Measurements from ENCODE around the gene CYB561D2. TPM values are rescaled to one million over a fixed set of nuclear protein-coding genes. Genes with fewer than 3 reads are reported as not detected.
A peak's percentile ranks its signal among the peaks of the same experiment; 100 is the strongest.

CYB561D2 gene
- polyA plus RNA-seq, 1 donor from 2014 or later = 21.2 TPM

DNA sequence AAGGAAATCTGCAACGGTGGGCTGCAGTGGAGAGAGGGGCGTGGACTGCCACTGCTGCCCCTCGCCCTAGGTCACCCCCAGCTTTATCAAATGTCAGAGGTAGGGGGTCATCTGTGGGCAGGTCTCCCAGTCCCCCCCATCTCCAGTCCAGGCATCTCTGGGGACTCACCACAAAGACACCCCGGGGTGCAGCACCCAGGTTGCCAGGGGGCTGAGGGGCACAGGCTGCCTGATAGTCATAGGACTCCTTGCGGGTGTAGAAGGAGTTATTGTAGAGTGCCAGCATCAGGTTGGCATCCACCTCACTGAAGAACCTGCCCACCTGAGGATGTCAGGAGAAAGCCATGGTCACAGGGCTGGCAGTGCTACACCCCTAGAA, 15.2 kb downstream of the CYB561D2 start:
- Histone ChIP-seq H3K9me3 (ENCODE audit: low read length) (no peaks in the 10 kb centered on the region), H3K27me3 (ENCODE audit: insufficient read depth, low read depth, low read length) (no peaks in the 10 kb centered on the region), H3K36me3 (ENCODE audit: insufficient read depth, low read length) (peaks cover 7% of the 10 kb centered on the region), H3K27ac (ENCODE audit: low read length) (no peak overlapping the region), H3K4me3 (ENCODE audit: low read length) (no peak overlapping the region), H4K20me1 (ENCODE audit: insufficient read depth) (no peaks in the 10 kb centered on the region), H3K9ac (ENCODE audit: low read length) (no peak overlapping the region), H3K4me2 (ENCODE audit: low read length) (no peak overlapping the region), H2AFZ (ENCODE audit: low read depth, low read length) (no peak overlapping the region), H3K9me2 (ENCODE audit: insufficient read depth, low read length) (no peaks in the 10 kb centered on the region), H3F3A (ENCODE audit: insufficient read depth, low read length, poor library complexity, severe bottlenecking) (no peaks in the 10 kb centered on the region), H3K79me2 (replicated peaks; ENCODE audit: insufficient read depth, low read length) (no peaks in the 10 kb centered on the region)
- TF ChIP-seq, protein P1, sequence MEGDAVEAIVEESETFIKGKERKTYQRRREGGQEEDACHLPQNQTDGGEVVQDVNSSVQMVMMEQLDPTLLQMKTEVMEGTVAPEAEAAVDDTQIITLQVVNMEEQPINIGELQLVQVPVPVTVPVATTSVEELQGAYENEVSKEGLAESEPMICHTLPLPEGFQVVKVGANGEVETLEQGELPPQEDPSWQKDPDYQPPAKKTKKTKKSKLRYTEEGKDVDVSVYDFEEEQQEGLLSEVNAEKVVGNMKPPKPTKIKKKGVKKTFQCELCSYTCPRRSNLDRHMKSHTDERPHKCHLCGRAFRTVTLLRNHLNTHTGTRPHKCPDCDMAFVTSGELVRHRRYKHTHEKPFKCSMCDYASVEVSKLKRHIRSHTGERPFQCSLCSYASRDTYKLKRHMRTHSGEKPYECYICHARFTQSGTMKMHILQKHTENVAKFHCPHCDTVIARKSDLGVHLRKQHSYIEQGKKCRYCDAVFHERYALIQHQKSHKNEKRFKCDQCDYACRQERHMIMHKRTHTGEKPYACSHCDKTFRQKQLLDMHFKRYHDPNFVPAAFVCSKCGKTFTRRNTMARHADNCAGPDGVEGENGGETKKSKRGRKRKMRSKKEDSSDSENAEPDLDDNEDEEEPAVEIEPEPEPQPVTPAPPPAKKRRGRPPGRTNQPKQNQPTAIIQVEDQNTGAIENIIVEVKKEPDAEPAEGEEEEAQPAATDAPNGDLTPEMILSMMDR (IDR thresholded peaks at IDR 0.05; ENCODE audit: poor library complexity, severe bottlenecking) = no peak

DNA sequence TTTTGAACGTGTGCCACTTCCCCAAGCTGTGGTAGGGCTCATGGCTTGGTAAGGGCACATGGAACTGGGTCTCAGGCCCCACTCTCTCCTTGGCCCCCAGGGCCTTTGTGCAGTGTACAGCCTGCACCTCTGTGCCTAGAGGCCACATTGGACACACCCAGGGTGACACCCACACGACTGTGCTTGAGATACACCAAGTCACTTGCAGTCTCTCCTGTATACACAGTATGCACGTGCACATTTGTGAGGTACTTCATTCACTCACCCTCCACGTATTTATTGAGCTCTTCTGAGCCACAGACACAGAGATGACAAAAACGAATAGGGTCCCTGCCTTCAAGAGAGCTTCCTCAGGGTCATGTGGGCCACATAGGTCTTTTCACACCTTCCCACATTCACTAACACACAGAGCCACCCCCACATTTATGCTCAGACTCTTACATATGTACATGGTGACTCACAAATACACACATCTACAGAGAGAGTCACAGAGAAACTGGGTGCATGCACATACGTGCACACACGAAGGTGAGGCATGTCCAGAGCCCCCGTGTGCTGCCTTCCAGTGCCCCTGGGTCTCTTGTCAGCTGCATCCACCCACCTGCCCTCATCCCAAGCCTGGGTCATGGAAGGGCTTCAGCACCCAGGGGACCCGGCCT, 18.5 kb downstream of the CYB561D2 start:
- no peaks in the 10 kb centered on the region for H3K79me2 ChIP-seq (replicated peaks; ENCODE audit: insufficient read depth, low read length)
- H3F3A ChIP-seq (ENCODE audit: insufficient read depth, low read length, poor library complexity, severe bottlenecking) = no peaks in the 10 kb centered on the region
- H3K4me3 ChIP-seq (ENCODE audit: low read length) = no peak overlapping the region
- no peak overlapping the region for H3K9ac ChIP-seq (ENCODE audit: low read length)
- peaks cover 7% of the 10 kb centered on the region for H3K36me3 ChIP-seq (ENCODE audit: insufficient read depth, low read length)
- no peaks in the 10 kb centered on the region for H3K27me3 ChIP-seq (ENCODE audit: insufficient read depth, low read depth, low read length)
- no peak overlapping the region for H2AFZ ChIP-seq (ENCODE audit: low read depth, low read length)
- TF ChIP-seq EZH2 (IDR thresholded peaks at IDR 0.05; ENCODE audit: borderline replicate concordance, insufficient read depth, low read length, poor library complexity, severe bottlenecking) (no peak), RAD21 (conservative IDR thresholded peaks at IDR 0.05) (no peak)
- H3K9me3 ChIP-seq (ENCODE audit: low read length) = no peaks in the 10 kb centered on the region
- no peak overlapping the region for H3K27ac ChIP-seq (ENCODE audit: low read length)
- no peaks in the 10 kb centered on the region for H3K9me2 ChIP-seq (ENCODE audit: insufficient read depth, low read length)
- no peak overlapping the region for H3K4me2 ChIP-seq (ENCODE audit: low read length)
- no peaks in the 10 kb centered on the region for H4K20me1 ChIP-seq (ENCODE audit: insufficient read depth)

DNA sequence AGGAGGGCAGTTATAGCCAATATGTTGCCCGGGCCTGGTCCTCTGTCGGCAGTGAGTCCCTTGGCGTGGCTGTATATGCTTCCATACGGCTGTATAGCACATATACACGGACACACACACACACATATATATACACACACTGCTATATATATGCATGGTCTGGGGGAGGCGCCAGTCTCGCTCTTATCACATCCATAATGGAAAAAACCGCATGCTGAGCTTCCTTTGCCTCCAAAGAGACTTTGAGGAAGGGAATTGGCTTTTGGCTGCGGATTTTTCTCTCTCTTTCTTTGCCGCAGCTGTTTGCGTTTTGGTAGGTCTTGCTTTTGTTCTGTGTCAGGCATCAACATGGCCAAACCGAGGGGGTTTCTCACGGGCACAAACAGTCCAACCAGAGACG, 19.9 kb downstream of the CYB561D2 start:
- H3K9me2 ChIP-seq (ENCODE audit: insufficient read depth, low read length) = no peaks in the 10 kb centered on the region
- H2AFZ ChIP-seq (ENCODE audit: low read depth, low read length) = no peak overlapping the region
- no peak overlapping the region for H3K27ac ChIP-seq (ENCODE audit: low read length)
- no peaks in the 10 kb centered on the region for H3F3A ChIP-seq (ENCODE audit: insufficient read depth, low read length, poor library complexity, severe bottlenecking)
- no peak overlapping the region for H3K4me3 ChIP-seq (ENCODE audit: low read length)
- no peak overlapping the region for H3K9ac ChIP-seq (ENCODE audit: low read length)
- H3K36me3 ChIP-seq (ENCODE audit: insufficient read depth, low read length) = peaks cover 7% of the 10 kb centered on the region
- H3K79me2 ChIP-seq (replicated peaks; ENCODE audit: insufficient read depth, low read length) = no peaks in the 10 kb centered on the region
- no peaks in the 10 kb centered on the region for H3K9me3 ChIP-seq (ENCODE audit: low read length)
- no peaks in the 10 kb centered on the region for H3K27me3 ChIP-seq (ENCODE audit: insufficient read depth, low read depth, low read length)
- H3K4me2 ChIP-seq (ENCODE audit: low read length) = no peak overlapping the region
- no peaks in the 10 kb centered on the region for H4K20me1 ChIP-seq (ENCODE audit: insufficient read depth)
- no peak for TF ChIP-seq TAF1 (IDR thresholded peaks at IDR 0.05; ENCODE audit: low read depth)
- TF ChIP-seq EP300 (conservative IDR thresholded peaks at IDR 0.05; ENCODE audit: poor library complexity, severe bottlenecking) = no peak
- TF ChIP-seq EZH2 (IDR thresholded peaks at IDR 0.05; ENCODE audit: borderline replicate concordance, insufficient read depth, low read length, poor library complexity, severe bottlenecking) = no peak
- TF ChIP-seq MXI1 (conservative IDR thresholded peaks at IDR 0.05; ENCODE audit: poor library complexity, severe bottlenecking) = no peak
- peak; percentile 89 for TF ChIP-seq RAD21 (conservative IDR thresholded peaks at IDR 0.05)
- TF ChIP-seq POLR2AphosphoS5 (IDR thresholded peaks at IDR 0.05) = no peak
- TF ChIP-seq SMC3 (conservative IDR thresholded peaks at IDR 0.05; ENCODE audit: poor library complexity) = peak; percentile 89
- TF ChIP-seq, protein P2, sequence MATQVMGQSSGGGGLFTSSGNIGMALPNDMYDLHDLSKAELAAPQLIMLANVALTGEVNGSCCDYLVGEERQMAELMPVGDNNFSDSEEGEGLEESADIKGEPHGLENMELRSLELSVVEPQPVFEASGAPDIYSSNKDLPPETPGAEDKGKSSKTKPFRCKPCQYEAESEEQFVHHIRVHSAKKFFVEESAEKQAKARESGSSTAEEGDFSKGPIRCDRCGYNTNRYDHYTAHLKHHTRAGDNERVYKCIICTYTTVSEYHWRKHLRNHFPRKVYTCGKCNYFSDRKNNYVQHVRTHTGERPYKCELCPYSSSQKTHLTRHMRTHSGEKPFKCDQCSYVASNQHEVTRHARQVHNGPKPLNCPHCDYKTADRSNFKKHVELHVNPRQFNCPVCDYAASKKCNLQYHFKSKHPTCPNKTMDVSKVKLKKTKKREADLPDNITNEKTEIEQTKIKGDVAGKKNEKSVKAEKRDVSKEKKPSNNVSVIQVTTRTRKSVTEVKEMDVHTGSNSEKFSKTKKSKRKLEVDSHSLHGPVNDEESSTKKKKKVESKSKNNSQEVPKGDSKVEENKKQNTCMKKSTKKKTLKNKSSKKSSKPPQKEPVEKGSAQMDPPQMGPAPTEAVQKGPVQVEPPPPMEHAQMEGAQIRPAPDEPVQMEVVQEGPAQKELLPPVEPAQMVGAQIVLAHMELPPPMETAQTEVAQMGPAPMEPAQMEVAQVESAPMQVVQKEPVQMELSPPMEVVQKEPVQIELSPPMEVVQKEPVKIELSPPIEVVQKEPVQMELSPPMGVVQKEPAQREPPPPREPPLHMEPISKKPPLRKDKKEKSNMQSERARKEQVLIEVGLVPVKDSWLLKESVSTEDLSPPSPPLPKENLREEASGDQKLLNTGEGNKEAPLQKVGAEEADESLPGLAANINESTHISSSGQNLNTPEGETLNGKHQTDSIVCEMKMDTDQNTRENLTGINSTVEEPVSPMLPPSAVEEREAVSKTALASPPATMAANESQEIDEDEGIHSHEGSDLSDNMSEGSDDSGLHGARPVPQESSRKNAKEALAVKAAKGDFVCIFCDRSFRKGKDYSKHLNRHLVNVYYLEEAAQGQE (IDR thresholded peaks at IDR 0.05; ENCODE audit: borderline replicate concordance) = no peak
- TF ChIP-seq, protein P1 (IDR thresholded peaks at IDR 0.05; ENCODE audit: poor library complexity, severe bottlenecking) = peak; percentile 83

All from neural cell (in vitro differentiated cells).